NCI-H460 (cell line): ENCODE data around the gene KIT. TPM values are rescaled to one million over a fixed set of nuclear protein-coding genes. Genes with fewer than 3 reads are reported as not detected.

Experiments
- DNase-seq: peaks from one replicate; pipeline ENCODE4 v3.0.0-alpha.2; 2016; ENCODE audit warnings: low read depth; ENCODE audit errors: extremely low read depth
- total RNA-seq: library from RNA; depleted of rRNA; stranded (reverse); fragments of >200 nt; shearing (Covaris generic); gene quantifications from 2 replicates; pipeline ENCODE4 v1.2.3, GENCODE V29; 2014

Gene KIT
- total RNA-seq, 1 experiment from 2014 or later, result not detected

GRCh38 chr4:54695337-54695736 lies 37.6 kb downstream of the KIT start:
- DNase-seq, result no peak

GRCh38 chr4:54695788-54696187 lies 38.0 kb downstream of the KIT start:
- DNase-seq, result no peak

GRCh38 chr4:54696649-54697048 lies 38.9 kb downstream of the KIT start:
- no peak for DNase-seq

GRCh38 chr4:54700986-54701385 lies 43.2 kb downstream of the KIT start:
- DNase-seq, result no peak

GRCh38 chr4:54703182-54703581 lies 45.4 kb downstream of the KIT start:
- no peak for DNase-seq

GRCh38 chr4:54707406-54707805 lies 49.6 kb downstream of the KIT start:
- no peak for DNase-seq

- DNase-seq, result no peak
Measured at GRCh38 chr4:54708339-54709279, 50.9 kb downstream of the KIT start.

GRCh38 chr4:54709400-54709799 lies 51.6 kb downstream of the KIT start:
- DNase-seq, result no peak

GRCh38 chr4:54712206-54712605 lies 54.4 kb downstream of the KIT start:
- DNase-seq, result no peak

GRCh38 chr4:54714631-54715030 lies 56.9 kb downstream of the KIT start:
- DNase-seq, result no peak

GRCh38 chr4:54716478-54717065 lies 58.8 kb downstream of the KIT start:
- no peak for DNase-seq

- no peak for DNase-seq
Measured at GRCh38 chr4:54717694-54718093, 59.9 kb downstream of the KIT start.

GRCh38 chr4:54719378-54719777 lies 61.6 kb downstream of the KIT start:
- no peak for DNase-seq

- no peak for DNase-seq
Measured at GRCh38 chr4:54723220-54723619, 65.5 kb downstream of the KIT start.

GRCh38 chr4:54723820-54724219 lies 66.1 kb downstream of the KIT start:
- DNase-seq, result no peak

- no peak for DNase-seq
Measured at GRCh38 chr4:54726907-54727306, 69.2 kb downstream of the KIT start.

- no peak for DNase-seq
Measured at GRCh38 chr4:54727346-54727745, 69.6 kb downstream of the KIT start.

- no peak for DNase-seq
Measured at GRCh38 chr4:54728368-54728767, 70.6 kb downstream of the KIT start.

- no peak for DNase-seq
Measured at GRCh38 chr4:54729256-54729655, 71.5 kb downstream of the KIT start.

GRCh38 chr4:54730581-54730980 lies 72.8 kb downstream of the KIT start:
- DNase-seq, result no peak

- DNase-seq, result no peak
Measured at GRCh38 chr4:54731552-54731951, 73.8 kb downstream of the KIT start.

- DNase-seq, result no peak
Measured at GRCh38 chr4:54731976-54732375, 74.2 kb downstream of the KIT start.
